ENCODE results near the gene INCA1. TPM values are rescaled to one million over a fixed set of nuclear protein-coding genes. Genes with fewer than 3 reads are reported as not detected.

The INCA1 gene
- total and polyA plus RNA-seq, 2 of the 13 experiments (the other 11 are each of a cell fraction or from before 2014, with no cell fraction given): 0.93 to 2.6 TPM

DNA sequence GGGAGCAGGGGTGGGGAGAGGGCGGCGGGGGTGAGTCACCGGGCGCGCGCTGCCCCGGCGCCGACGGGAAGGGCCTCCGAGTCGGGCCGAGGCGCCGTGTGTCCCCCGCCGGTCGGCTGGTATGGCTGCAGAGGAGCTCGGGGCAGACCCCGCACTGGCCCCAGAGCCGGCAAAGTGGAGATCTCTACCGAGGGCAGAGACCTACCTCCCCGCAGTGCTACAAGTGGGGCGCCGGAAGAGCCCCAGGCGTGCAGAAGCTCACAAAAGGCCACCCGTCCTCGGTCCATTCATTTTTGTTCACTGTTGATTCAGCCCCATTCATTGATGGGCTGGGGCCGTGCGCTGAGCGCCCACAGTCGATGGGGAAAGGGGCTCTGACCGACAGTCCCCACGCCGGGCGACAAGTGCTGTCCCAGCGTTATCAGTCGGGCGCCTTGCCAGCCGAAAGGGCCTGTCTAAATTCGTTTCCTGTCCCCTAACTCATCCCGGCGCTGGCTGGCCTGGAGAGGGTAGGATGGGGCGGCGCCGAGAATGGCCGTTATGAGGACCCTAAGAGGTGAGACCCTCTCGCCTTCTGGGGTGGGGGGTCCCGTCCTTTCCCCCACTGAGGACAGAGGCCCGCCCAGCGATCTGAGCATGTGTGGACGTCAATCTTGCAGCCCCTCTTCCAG lies 47.1 kb downstream of the INCA1 start (continued):
- TF ChIP-seq RBM39 (IDR thresholded peaks at IDR 0.05; ENCODE audit: low read depth, low read length, poor library complexity, severe bottlenecking) (no peak), PCBP1 (IDR thresholded peaks at IDR 0.05; ENCODE audit: borderline replicate concordance, low read depth, low read length) (peak; percentile 81; the same call in 1 of the 2 replicates), ZNF577 (CRISPR knock-in tag; IDR thresholded peaks at IDR 0.05; ENCODE audit: borderline replicate concordance, low read depth) (no peak), FOSL2 (CRISPR knock-in tag; IDR thresholded peaks at IDR 0.05) (peak; percentile 69), ZNF768 (CRISPR knock-in tag; IDR thresholded peaks at IDR 0.05) (no peak; the same call in 1 of the 2 replicates), SALL2 (CRISPR knock-in tag; IDR thresholded peaks at IDR 0.05) (no peak; the same call in 1 of the 2 replicates), ZNF12 (CRISPR knock-in tag; IDR thresholded peaks at IDR 0.05) (no peak), KAT2B (IDR thresholded peaks at IDR 0.05; ENCODE audit: borderline replicate concordance, low read depth, low read length) (no peak), SIN3B (IDR thresholded peaks at IDR 0.05; ENCODE audit: low read length) (no peak)
- TF ChIP-seq, protein P1, sequence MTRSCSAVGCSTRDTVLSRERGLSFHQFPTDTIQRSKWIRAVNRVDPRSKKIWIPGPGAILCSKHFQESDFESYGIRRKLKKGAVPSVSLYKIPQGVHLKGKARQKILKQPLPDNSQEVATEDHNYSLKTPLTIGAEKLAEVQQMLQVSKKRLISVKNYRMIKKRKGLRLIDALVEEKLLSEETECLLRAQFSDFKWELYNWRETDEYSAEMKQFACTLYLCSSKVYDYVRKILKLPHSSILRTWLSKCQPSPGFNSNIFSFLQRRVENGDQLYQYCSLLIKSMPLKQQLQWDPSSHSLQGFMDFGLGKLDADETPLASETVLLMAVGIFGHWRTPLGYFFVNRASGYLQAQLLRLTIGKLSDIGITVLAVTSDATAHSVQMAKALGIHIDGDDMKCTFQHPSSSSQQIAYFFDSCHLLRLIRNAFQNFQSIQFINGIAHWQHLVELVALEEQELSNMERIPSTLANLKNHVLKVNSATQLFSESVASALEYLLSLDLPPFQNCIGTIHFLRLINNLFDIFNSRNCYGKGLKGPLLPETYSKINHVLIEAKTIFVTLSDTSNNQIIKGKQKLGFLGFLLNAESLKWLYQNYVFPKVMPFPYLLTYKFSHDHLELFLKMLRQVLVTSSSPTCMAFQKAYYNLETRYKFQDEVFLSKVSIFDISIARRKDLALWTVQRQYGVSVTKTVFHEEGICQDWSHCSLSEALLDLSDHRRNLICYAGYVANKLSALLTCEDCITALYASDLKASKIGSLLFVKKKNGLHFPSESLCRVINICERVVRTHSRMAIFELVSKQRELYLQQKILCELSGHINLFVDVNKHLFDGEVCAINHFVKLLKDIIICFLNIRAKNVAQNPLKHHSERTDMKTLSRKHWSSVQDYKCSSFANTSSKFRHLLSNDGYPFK (CRISPR knock-in tag; IDR thresholded peaks at IDR 0.05; ENCODE audit: borderline replicate concordance): no peak
- TF ChIP-seq, protein P2, sequence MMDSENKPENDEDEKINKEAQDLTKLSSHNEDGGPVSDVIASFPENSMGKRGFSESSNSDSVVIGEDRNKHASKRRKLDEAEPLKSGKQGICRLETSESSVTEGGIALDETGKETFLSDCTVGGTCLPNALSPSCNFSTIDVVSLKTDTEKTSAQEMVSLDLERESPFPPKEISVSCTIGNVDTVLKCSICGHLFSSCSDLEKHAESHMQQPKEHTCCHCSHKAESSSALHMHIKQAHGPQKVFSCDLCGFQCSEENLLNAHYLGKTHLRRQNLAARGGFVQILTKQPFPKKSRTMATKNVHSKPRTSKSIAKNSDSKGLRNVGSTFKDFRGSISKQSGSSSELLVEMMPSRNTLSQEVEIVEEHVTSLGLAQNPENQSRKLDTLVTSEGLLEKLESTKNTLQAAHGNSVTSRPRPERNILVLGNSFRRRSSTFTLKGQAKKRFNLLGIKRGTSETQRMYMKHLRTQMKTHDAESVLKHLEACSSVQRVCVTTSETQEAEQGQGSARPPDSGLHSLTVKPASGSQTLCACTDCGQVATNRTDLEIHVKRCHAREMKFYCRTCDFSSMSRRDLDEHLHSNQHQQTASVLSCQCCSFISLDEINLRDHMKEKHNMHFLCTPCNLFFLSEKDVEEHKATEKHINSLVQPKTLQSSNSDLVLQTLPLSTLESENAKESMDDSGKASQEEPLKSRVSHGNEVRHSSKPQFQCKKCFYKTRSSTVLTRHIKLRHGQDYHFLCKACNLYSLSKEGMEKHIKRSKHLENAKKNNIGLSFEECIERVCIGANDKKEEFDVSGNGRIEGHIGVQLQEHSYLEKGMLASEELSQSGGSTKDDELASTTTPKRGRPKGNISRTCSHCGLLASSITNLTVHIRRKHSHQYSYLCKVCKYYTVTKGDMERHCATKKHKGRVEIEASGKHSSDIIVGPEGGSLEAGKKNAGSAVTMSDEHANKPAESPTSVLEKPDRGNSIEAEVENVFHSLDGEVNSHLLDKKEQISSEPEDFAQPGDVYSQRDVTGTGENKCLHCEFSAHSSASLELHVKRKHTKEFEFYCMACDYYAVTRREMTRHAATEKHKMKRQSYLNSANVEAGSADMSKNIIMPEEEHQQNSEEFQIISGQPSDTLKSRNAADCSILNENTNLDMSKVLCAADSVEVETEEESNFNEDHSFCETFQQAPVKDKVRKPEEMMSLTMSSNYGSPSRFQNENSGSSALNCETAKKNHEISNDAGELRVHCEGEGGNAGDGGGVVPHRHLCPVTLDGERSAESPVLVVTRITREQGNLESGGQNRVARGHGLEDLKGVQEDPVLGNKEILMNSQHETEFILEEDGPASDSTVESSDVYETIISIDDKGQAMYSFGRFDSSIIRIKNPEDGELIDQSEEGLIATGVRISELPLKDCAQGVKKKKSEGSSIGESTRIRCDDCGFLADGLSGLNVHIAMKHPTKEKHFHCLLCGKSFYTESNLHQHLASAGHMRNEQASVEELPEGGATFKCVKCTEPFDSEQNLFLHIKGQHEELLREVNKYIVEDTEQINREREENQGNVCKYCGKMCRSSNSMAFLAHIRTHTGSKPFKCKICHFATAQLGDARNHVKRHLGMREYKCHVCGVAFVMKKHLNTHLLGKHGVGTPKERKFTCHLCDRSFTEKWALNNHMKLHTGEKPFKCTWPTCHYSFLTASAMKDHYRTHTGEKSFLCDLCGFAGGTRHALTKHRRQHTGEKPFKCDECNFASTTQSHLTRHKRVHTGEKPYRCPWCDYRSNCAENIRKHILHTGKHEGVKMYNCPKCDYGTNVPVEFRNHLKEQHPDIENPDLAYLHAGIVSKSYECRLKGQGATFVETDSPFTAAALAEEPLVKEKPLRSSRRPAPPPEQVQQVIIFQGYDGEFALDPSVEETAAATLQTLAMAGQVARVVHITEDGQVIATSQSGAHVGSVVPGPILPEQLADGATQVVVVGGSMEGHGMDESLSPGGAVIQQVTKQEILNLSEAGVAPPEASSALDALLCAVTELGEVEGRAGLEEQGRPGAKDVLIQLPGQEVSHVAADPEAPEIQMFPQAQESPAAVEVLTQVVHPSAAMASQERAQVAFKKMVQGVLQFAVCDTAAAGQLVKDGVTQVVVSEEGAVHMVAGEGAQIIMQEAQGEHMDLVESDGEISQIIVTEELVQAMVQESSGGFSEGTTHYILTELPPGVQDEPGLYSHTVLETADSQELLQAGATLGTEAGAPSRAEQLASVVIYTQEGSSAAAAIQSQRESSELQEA (CRISPR knock-in tag; IDR thresholded peaks at IDR 0.05; ENCODE audit: not compliant biosample characterization): no peak
- TF ChIP-seq, protein P3, sequence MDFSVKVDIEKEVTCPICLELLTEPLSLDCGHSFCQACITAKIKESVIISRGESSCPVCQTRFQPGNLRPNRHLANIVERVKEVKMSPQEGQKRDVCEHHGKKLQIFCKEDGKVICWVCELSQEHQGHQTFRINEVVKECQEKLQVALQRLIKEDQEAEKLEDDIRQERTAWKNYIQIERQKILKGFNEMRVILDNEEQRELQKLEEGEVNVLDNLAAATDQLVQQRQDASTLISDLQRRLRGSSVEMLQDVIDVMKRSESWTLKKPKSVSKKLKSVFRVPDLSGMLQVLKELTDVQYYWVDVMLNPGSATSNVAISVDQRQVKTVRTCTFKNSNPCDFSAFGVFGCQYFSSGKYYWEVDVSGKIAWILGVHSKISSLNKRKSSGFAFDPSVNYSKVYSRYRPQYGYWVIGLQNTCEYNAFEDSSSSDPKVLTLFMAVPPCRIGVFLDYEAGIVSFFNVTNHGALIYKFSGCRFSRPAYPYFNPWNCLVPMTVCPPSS (IDR thresholded peaks at IDR 0.05): no peak
- TF ChIP-seq, protein P4, sequence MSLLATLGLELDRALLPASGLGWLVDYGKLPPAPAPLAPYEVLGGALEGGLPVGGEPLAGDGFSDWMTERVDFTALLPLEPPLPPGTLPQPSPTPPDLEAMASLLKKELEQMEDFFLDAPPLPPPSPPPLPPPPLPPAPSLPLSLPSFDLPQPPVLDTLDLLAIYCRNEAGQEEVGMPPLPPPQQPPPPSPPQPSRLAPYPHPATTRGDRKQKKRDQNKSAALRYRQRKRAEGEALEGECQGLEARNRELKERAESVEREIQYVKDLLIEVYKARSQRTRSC (CRISPR knock-in tag; IDR thresholded peaks at IDR 0.05; ENCODE audit: low read depth): no peak
- TF ChIP-seq, protein P5, sequence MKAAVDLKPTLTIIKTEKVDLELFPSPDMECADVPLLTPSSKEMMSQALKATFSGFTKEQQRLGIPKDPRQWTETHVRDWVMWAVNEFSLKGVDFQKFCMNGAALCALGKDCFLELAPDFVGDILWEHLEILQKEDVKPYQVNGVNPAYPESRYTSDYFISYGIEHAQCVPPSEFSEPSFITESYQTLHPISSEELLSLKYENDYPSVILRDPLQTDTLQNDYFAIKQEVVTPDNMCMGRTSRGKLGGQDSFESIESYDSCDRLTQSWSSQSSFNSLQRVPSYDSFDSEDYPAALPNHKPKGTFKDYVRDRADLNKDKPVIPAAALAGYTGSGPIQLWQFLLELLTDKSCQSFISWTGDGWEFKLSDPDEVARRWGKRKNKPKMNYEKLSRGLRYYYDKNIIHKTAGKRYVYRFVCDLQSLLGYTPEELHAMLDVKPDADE (CRISPR knock-in tag; IDR thresholded peaks at IDR 0.05): 0 out of 2 replicates have a peak, but pooled peaks have one; percentile 24

All from HepG2 (cell line).